HG03342 (cell line): Measurements from ENCODE around the gene PPP6R2.
"Not testable (repeated sequence)": the region's sequence is repeated elsewhere in the genome, so short reads cannot be mapped to it uniquely, and the experiment has no call there.

Source experiments
- ATAC-seq: cut with Tn5 transposase; IDR thresholded peaks from one replicate; pipeline ENCODE4 v1.9.1; 2021; ENCODE audit warnings: mild to moderate bottlenecking, moderate library complexity; ENCODE audit not compliant: unreplicated experiment

PPP6R2 gene

DNA sequence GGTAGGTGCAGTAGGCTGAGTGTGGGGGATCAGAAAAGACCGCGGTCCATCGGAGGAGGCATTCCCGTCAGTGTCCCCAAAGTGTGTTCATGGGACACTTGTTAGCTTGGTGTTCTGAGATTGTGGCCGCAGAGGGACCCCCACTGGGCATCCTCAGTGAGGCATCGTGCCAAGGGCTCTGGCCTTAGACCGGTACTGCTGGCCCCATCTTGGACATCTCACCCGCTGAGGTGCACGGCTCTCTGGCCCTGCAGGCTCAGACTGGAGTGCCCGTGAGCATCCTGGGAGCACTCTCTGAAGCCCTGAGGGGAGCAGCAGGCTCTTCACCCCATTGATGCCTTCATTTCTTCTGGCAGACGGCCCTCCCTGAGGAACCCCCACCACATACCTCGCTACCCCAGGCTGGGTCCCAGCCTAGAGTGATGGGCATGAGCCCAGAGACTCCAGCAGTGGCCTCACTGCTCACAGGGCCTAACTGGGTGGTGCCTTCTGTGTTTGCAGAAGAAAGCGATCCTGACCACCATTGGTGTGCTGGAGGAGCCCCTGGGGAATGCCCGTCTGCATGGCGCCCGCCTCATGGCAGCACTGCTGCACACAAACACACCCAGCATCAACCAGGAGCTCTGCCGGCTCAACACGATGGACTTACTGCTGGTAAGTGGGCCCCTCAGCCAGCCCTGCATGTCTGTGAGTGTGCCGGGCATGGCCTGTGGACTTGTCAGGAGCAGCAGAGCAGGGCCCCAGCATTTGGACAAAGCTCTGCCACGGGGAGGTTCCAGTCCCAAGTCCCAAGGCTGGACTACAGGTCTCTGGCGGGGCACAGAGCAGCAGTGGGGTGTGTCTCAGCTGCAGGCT, 80.1 kb downstream of the PPP6R2 start:
- no peak for ATAC-seq

- ATAC-seq = no peak
Measured at GRCh38 chr22:50423956-50424355, 80.8 kb downstream of the PPP6R2 start.

GRCh38 chr22:50425179-50425916, 82.2 kb downstream of the PPP6R2 start:
- no peak for ATAC-seq

DNA sequence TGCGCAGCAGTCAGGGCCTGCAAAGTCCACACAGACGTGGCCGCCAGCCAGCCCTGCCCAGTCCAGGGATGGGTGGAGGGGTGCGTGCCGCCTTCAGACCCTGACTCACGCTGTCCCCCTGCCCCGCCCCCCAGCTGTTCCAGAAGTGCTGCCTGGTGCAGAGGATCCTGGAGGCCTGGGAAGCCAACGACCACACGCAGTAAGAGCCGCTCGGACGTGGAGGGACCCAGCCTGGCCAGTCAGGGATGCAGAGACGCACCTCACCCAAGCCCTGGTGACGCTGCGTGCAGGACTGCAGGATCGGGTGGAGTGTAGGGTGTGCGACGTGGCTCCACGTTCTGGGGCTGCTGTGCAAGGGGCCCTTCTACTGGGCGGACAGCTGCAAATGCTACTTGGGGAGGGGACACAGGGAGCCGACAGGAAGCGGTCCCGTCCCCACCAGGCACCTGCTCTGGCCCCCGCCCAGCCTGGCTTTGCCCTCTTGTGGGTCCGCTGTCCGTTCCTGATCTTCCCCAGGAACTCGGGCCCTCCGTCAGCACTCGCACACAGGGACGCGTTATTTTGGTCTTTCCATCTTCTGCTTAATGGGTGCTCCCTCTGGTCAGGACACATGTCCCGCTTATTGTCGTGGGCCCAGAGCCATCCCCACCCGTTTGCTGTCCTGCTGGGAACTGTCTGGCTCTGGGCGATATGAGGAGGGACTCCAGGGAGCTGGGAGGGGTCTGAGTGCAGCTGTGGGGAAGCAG, 89.2 kb downstream of the PPP6R2 start:
- no peak for ATAC-seq

- not testable (repeated sequence) for ATAC-seq
Measured at GRCh38 chr22:50432877-50433510, 89.9 kb downstream of the PPP6R2 start.

GRCh38 chr22:50434849-50435248, 91.7 kb downstream of the PPP6R2 start:
- ATAC-seq = no peak

DNA sequence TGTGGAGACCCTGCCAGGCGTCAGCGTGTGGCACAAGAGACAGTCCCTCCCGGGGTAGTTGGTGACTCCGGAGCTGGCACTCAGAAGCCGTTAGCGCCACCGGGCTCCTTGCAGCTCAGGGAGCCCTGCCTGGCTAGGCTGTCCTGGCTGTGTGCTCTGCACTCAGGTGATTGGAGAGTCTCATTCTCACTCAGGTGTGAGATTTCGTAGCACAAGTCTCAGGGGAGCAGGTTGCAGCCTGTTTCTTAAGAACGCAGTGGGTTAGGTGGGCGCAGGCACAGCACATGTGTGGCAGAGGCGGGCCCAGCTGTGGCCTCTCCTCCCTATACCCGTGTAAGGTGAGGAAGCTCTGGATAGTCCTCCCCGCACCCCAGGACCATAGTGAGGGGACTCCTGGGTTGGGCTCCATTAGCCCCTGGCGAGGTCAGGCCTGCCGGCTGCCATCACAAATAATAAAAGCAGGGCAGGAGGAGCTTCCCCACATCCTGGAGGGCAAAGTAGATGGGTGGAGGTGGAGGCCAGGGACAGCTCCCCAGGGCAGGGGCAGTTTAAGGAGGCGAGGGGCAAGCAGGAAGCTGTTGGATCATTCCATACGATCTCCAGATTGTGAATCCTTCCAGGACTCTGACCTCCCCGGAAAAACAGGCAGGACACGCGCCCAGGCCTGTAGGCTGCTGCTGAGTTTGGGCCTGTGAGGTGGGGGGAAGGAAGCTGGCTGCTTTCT, 92.3 kb downstream of the PPP6R2 start:
- ATAC-seq = no peak

GRCh38 chr22:50436015-50436830, 93.1 kb downstream of the PPP6R2 start:
- ATAC-seq = no peak

- ATAC-seq = no peak
Measured at GRCh38 chr22:50436841-50437341, 93.8 kb downstream of the PPP6R2 start.

GRCh38 chr22:50437511-50438304, 94.6 kb downstream of the PPP6R2 start:
- ATAC-seq = no peak

GRCh38 chr22:50438305-50439275, 95.5 kb downstream of the PPP6R2 start:
- ATAC-seq = no peak

GRCh38 chr22:50439314-50439870, 96.3 kb downstream of the PPP6R2 start:
- no peak for ATAC-seq

GRCh38 chr22:50439871-50440331, 96.8 kb downstream of the PPP6R2 start:
- no peak for ATAC-seq

DNA sequence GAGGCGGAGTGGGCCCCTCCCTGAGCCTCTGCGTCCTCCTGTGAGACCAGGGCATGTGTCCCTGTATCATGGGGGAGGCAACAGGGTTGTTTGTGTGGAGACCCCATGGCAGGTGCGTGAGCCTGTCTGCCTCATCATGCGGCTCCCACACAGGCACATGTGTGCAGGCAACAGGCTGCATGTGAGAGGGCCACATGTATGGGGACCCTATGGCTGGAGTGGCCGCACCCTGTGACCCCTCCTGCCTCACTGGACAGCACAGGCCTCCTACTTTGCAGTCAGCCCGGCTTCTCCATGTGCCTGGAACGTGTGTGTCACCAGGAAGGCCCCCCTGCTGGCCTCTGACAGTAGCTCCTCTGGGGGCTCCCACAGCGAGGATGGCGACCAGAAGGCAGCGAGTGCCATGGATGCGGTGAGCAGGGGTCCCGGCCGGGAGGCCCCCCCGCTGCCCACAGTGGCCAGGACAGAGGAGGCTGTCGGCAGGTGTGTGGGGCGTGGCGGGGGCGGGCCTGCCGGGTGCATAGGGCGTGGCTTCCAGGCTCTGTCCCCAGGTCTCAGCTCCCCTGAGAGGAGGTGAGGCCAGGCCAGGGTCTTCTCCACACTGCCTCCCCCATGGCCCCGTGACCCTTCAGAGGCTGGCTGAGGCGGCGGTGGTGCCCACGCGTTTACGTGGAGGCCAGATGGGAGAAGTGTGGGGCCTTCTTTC, 97.6 kb downstream of the PPP6R2 start:
- ATAC-seq = no peak

GRCh38 chr22:50441428-50441993, 98.4 kb downstream of the PPP6R2 start:
- ATAC-seq = no peak

- no peak for ATAC-seq
Measured at GRCh38 chr22:50443197-50443596, 100.1 kb downstream of the PPP6R2 start.
